HepG2 (cell line): ENCODE data around the gene ENPP1. TPM values are rescaled to one million over a fixed set of nuclear protein-coding genes. Genes with fewer than 3 reads are reported as not detected.
A peak's percentile ranks its signal among the peaks of the same experiment; 100 is the strongest.

ENCODE experiments used
- ATRX ChIP-seq: sonication (generic); formaldehyde crosslinking; IDR thresholded peaks from 2 replicates; pipeline ENCODE4 v1.4.0; 2020; ENCODE audit warnings: missing genetic modification reagents, borderline replicate concordance
- CCAR2 ChIP-seq: fragments of 200-400 bp; formaldehyde crosslinking; optimal IDR thresholded peaks from 2 replicates; pipeline ENCODE3; 2018; ENCODE audit warnings: low read depth, mild to moderate bottlenecking, low read length, moderate library complexity
- CEBPB ChIP-seq: IDR thresholded peaks from 2 replicates; pipeline ENCODE4 v1.6.1; 2011; ENCODE audit warnings: low read depth, low read length, improper control_type of control experiment, borderline replicate concordance
- DNMT1 ChIP-seq: sonication (generic); formaldehyde crosslinking; IDR thresholded peaks from 2 replicates; pipeline ENCODE4 v1.5.1; 2020; ENCODE audit warnings: mild to moderate bottlenecking, missing genetic modification reagents
- EHMT2 ChIP-seq: fragments of 200-600 bp; sonication (generic); IDR thresholded peaks from 2 replicates; pipeline ENCODE4 v1.7.0; 2017; ENCODE audit warnings: antibody characterized with exemption, low read depth, low read length, borderline replicate concordance
- FOXK1 ChIP-seq: sonication (generic); formaldehyde crosslinking; IDR thresholded peaks from 2 replicates; pipeline ENCODE4 v1.4.0; 2020; ENCODE audit warnings: low read depth, missing genetic modification reagents, borderline replicate concordance
- GATAD2A ChIP-seq: IDR thresholded peaks from 2 replicates; pipeline ENCODE4 v1.6.1; 2016
- KDM1A ChIP-seq: IDR thresholded peaks from 2 replicates; pipeline ENCODE4 v1.6.1; 2016; ENCODE audit warnings: missing compliant biosample characterization
- LCORL ChIP-seq, 2 experiments: fragments of 450-650 bp in 1 of 2; sonication (generic) in 1 of 2; formaldehyde crosslinking in 1 of 2; IDR thresholded peaks; 2 replicates each; pipeline versions ENCODE4 v1.5.0 to v1.6.1; 2017 to 2020; ENCODE audit warnings: antibody characterized with exemption in 1 of 2, missing genetic modification reagents in 1 of 2
- MAF1 ChIP-seq: sonication (generic); formaldehyde crosslinking; IDR thresholded peaks from 2 replicates; pipeline ENCODE4 v1.5.0; 2020; ENCODE audit warnings: missing genetic modification reagents, borderline replicate concordance
- MZF1 ChIP-seq: sonication (generic); formaldehyde crosslinking; IDR thresholded peaks from 2 replicates; pipeline ENCODE4 v1.8.1; 2023; ENCODE audit warnings: mild to moderate bottlenecking, missing genetic modification reagents, borderline replicate concordance
- PAWR ChIP-seq: sonication (generic); formaldehyde crosslinking; IDR thresholded peaks from 2 replicates; pipeline ENCODE4 v1.4.0; 2020; ENCODE audit warnings: missing genetic modification reagents, mild to moderate bottlenecking, borderline replicate concordance
- RCOR2 ChIP-seq: IDR thresholded peaks from 2 replicates; pipeline ENCODE4 v1.6.1; 2016; ENCODE audit warnings: missing biosample characterization, missing genetic modification reagents
- RFX3 ChIP-seq: IDR thresholded peaks from 2 replicates; pipeline ENCODE4 v1.6.1; 2016; ENCODE audit warnings: missing biosample characterization, missing genetic modification reagents
- SMAD3 ChIP-seq: sonication (generic); formaldehyde crosslinking; IDR thresholded peaks from 2 replicates; pipeline ENCODE4 v1.4.0; 2020; ENCODE audit warnings: missing genetic modification reagents
- SMARCE1 ChIP-seq: fragments of 450-650 bp; IDR thresholded peaks from 2 replicates; pipeline ENCODE4 v1.6.1; 2017; ENCODE audit warnings: borderline replicate concordance
- TBX2 ChIP-seq: sonication (generic); formaldehyde crosslinking; IDR thresholded peaks from 2 replicates; pipeline ENCODE4 v1.5.0; 2020; ENCODE audit warnings: missing genetic modification reagents, mild to moderate bottlenecking, borderline replicate concordance
- TEAD3 ChIP-seq: optimal IDR thresholded peaks from 2 replicates; pipeline ENCODE3; 2016; ENCODE audit warnings: borderline replicate concordance
- YY1 ChIP-seq: IDR thresholded peaks from 2 replicates; pipeline ENCODE4 v1.6.1; 2011; ENCODE audit warnings: low read length, low read depth, moderate library complexity, mild to moderate bottlenecking; ENCODE audit not compliant: insufficient read depth, insufficient replicate concordance
- ZFP41 ChIP-seq: sonication (generic); formaldehyde crosslinking; IDR thresholded peaks from 2 replicates; pipeline ENCODE4 v1.4.0; 2020; ENCODE audit warnings: mild to moderate bottlenecking, missing genetic modification reagents, borderline replicate concordance
- ZIK1 ChIP-seq: sonication (generic); formaldehyde crosslinking; IDR thresholded peaks from 2 replicates; pipeline ENCODE4 v1.5.0; 2020; ENCODE audit warnings: mild to moderate bottlenecking, low read depth, missing genetic modification reagents, borderline replicate concordance
- ZNF550 ChIP-seq: sonication (generic); formaldehyde crosslinking; IDR thresholded peaks from 2 replicates; pipeline ENCODE4 v1.4.0; 2020; ENCODE audit warnings: mild to moderate bottlenecking, missing genetic modification reagents, borderline replicate concordance
- ZNF883 ChIP-seq: sonication (generic); formaldehyde crosslinking; IDR thresholded peaks from 2 replicates; pipeline ENCODE4 v1.5.1; 2020; ENCODE audit warnings: mild to moderate bottlenecking, missing genetic modification reagents; ENCODE audit errors: not compliant biosample characterization
- polyA plus RNA-seq, 8 experiments: library from polyadenylated mRNA; depleted of rRNA in 3 of 8; stranded (reverse) in 7 of 8; unstranded in 1 of 8; fragments of >200 nt; fragmentation: Illumina TruSeq in 4 of 8; extraction: Trizol in 4 of 8; gene quantifications; 2 replicates each; pipeline versions ENCODE4 v1.2.1 to v1.2.3, GENCODE V29; 2011 to 2016; ENCODE audit warnings: low read depth in 4 of 8, missing spikeins in 1 of 8, mixed read lengths in 1 of 8; ENCODE audit not compliant: insufficient read depth in 1 of 8
- total RNA-seq, 5 experiments: library from RNA; depleted of rRNA; stranded (reverse); fragments of >200 nt; fragmentation: Illumina TruSeq; extraction: Trizol; gene quantifications; 2 replicates each; pipeline ENCODE4 v1.2.3, GENCODE V29; 2016; ENCODE audit warnings: low read depth in 1 of 5
- TF ChIP-seq, protein P1 (sequence below): IDR thresholded peaks from 2 replicates; pipeline ENCODE4 v1.6.1; 2016; ENCODE audit warnings: missing compliant biosample characterization, missing genetic modification reagents, borderline replicate concordance
- TF ChIP-seq, protein P2 (sequence below): sonication (generic); formaldehyde crosslinking; IDR thresholded peaks from 2 replicates; pipeline ENCODE4 v1.4.0; 2020; ENCODE audit warnings: mild to moderate bottlenecking, missing genetic modification reagents
- TF ChIP-seq, protein P3 (sequence below): sonication (generic); formaldehyde crosslinking; IDR thresholded peaks from 2 replicates; pipeline ENCODE4 v1.5.0; 2020; ENCODE audit warnings: mild to moderate bottlenecking, missing genetic modification reagents, moderate library complexity
- TF ChIP-seq, protein P4 (sequence below): sonication (generic); formaldehyde crosslinking; IDR thresholded peaks from 2 replicates; pipeline ENCODE4 v1.5.0; 2020; ENCODE audit warnings: mild to moderate bottlenecking, low read depth, missing genetic modification reagents, borderline replicate concordance
- TF ChIP-seq, protein P5 (sequence below): sonication (generic); formaldehyde crosslinking; IDR thresholded peaks from 2 replicates; pipeline ENCODE4 v1.4.0; 2020; ENCODE audit warnings: mild to moderate bottlenecking, missing genetic modification reagents

The ENPP1 gene
- total and polyA plus RNA-seq, 2 of the 13 experiments (the other 11 are each of a cell fraction or from before 2014, with no cell fraction given) = 56.5 to 160 TPM

DNA sequence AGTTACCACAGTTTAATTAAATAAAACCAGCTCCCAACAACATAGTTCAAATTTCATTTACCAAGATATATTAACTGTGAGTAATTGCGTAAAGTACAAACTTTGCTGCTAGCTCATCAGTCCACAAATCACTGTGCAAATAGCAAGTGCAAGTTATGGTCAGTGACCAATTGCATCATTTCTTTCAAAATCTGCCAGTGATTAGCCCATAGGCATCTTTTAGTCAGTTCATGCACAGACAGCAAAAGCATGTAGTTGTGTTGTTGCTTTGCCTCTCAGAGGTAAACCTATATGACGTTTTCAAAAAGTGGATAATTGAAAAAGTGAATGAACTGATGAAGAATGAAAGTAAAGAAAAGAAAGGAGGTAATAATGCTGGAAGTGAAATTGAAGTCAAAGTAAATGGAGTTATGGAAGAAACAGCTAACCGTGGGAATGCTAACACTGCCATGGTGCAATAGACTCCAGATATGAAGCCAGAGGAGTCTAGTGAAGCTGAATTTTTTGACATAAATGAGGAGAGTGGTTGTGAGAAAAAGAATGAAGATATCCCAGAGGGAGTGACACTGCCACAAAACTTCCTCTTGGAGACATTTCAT is 36.5 kb downstream of the ENPP1 start (continued):
- TF ChIP-seq, protein P1, sequence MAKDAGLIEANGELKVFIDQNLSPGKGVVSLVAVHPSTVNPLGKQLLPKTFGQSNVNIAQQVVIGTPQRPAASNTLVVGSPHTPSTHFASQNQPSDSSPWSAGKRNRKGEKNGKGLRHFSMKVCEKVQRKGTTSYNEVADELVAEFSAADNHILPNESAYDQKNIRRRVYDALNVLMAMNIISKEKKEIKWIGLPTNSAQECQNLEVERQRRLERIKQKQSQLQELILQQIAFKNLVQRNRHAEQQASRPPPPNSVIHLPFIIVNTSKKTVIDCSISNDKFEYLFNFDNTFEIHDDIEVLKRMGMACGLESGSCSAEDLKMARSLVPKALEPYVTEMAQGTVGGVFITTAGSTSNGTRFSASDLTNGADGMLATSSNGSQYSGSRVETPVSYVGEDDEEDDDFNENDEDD (CRISPR knock-in tag) = 0 out of 2 replicates have a peak, but pooled peaks have one; percentile 35
- TF ChIP-seq, protein P2, sequence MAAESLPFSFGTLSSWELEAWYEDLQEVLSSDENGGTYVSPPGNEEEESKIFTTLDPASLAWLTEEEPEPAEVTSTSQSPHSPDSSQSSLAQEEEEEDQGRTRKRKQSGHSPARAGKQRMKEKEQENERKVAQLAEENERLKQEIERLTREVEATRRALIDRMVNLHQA (CRISPR knock-in tag) = no peak
- no peak for TF ChIP-seq ZNF550 (CRISPR knock-in tag)
- no peak for TF ChIP-seq DNMT1 (CRISPR knock-in tag)
- TF ChIP-seq KDM1A (CRISPR knock-in tag) = peak; percentile 74; the same call in 1 of the 2 replicates
- TF ChIP-seq, protein P3, sequence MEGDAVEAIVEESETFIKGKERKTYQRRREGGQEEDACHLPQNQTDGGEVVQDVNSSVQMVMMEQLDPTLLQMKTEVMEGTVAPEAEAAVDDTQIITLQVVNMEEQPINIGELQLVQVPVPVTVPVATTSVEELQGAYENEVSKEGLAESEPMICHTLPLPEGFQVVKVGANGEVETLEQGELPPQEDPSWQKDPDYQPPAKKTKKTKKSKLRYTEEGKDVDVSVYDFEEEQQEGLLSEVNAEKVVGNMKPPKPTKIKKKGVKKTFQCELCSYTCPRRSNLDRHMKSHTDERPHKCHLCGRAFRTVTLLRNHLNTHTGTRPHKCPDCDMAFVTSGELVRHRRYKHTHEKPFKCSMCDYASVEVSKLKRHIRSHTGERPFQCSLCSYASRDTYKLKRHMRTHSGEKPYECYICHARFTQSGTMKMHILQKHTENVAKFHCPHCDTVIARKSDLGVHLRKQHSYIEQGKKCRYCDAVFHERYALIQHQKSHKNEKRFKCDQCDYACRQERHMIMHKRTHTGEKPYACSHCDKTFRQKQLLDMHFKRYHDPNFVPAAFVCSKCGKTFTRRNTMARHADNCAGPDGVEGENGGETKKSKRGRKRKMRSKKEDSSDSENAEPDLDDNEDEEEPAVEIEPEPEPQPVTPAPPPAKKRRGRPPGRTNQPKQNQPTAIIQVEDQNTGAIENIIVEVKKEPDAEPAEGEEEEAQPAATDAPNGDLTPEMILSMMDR (CRISPR knock-in tag) = no peak
- no peak for TF ChIP-seq RFX3 (CRISPR knock-in tag)
- TF ChIP-seq YY1 = no peak
- no peak for TF ChIP-seq SMARCE1
- no peak for TF ChIP-seq CCAR2
- peak; percentile 80 for TF ChIP-seq TBX2 (CRISPR knock-in tag)
- no peak for TF ChIP-seq ZNF883 (CRISPR knock-in tag)
- no peak for TF ChIP-seq PAWR (CRISPR knock-in tag)
- TF ChIP-seq GATAD2A = peak; percentile 99
- peak; percentile 97 for TF ChIP-seq SMAD3
- TF ChIP-seq ZIK1 (CRISPR knock-in tag) = no peak
- TF ChIP-seq TEAD3 (CRISPR knock-in tag) = peak; percentile 90
- TF ChIP-seq, protein P4, sequence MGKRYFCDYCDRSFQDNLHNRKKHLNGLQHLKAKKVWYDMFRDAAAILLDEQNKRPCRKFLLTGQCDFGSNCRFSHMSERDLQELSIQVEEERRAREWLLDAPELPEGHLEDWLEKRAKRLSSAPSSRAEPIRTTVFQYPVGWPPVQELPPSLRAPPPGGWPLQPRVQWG (CRISPR knock-in tag) = no peak
- TF ChIP-seq MAF1 (CRISPR knock-in tag) = no peak
- TF ChIP-seq LCORL (IDR thresholded peaks at IDR 0.05) = 0 out of 2 replicates have a peak, but pooled peaks have one; percentile 29
- TF ChIP-seq LCORL (CRISPR knock-in tag; IDR thresholded peaks at IDR 0.05) = peak; percentile 83
- TF ChIP-seq, protein P5, sequence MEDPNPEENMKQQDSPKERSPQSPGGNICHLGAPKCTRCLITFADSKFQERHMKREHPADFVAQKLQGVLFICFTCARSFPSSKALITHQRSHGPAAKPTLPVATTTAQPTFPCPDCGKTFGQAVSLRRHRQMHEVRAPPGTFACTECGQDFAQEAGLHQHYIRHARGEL (CRISPR knock-in tag) = no peak
- peak; percentile 72 for TF ChIP-seq EHMT2
- no peak for TF ChIP-seq ZFP41 (CRISPR knock-in tag)
- peak; percentile 100 for TF ChIP-seq CEBPB
- no peak for TF ChIP-seq MZF1 (CRISPR knock-in tag)
- no peak for TF ChIP-seq ATRX
- peak; percentile 94 for TF ChIP-seq FOXK1
- TF ChIP-seq RCOR2 (CRISPR knock-in tag) = peak; percentile 90
